Measurements from ENCODE around the gene PLA2G4F. TPM values are rescaled to one million over a fixed set of nuclear protein-coding genes. Genes with fewer than 3 reads are reported as not detected.

Gene PLA2G4F
- total RNA-seq, 3 donors from 2014 or later (not counting 1 experiment from before 2014, with no cell fraction given), result not detected

DNA sequence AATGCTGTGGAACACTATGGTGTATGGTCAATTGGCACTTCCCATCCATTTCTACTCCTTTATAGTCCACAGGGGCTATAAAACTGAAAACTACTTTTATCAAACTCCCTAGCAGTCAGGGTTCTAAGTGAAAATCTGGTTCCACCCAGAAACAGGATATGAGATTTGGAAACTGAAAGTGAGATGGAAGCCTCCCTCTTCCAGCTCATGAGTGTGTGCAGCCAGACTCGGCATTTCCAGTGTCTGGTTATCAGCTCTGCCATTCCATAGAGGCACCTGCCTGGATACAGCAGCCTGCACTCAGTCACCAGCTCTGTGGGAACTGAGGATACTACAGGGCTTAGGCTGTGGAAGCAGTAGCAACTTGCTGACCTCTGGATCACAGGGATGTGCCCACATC is 14.7 kb upstream of the PLA2G4F start:
- WGBS (ENCODE audit: insufficient coverage), result 85% methylated on average over 1 of the region's 1 CpG
- H3K4me3 Mint-ChIP-seq, result no peak overlapping the region
- H3K4me1 Mint-ChIP-seq, result peaks cover 5 to 8% of the 10 kb centered on the region in 2 donors
- H3K36me3 Mint-ChIP-seq, result peaks cover 8% of the 10 kb centered on the region
- DNase-seq (no peak), ATAC-seq (peak in 1 of 3 donors; percentile 32)
- Histone ChIP-seq H3K4me3 (ENCODE audit: low read length) (no peak overlapping the region), H3K9me3 (ENCODE audit: control insufficient read depth, insufficient read depth, low read length) (no peaks in the 10 kb centered on the region), H3K36me3 (ENCODE audit: control insufficient read depth, insufficient read depth, low read length) (peaks cover 75% of the 10 kb centered on the region), H3K27me3 (ENCODE audit: control insufficient read depth, insufficient read depth, low read length) (no peaks in the 10 kb centered on the region), H3K4me1 (ENCODE audit: control insufficient read depth, insufficient read depth, low read length) (no peaks in the 10 kb centered on the region), H3K27ac (ENCODE audit: low read length) (no peak overlapping the region)
- TF ChIP-seq, protein P1, sequence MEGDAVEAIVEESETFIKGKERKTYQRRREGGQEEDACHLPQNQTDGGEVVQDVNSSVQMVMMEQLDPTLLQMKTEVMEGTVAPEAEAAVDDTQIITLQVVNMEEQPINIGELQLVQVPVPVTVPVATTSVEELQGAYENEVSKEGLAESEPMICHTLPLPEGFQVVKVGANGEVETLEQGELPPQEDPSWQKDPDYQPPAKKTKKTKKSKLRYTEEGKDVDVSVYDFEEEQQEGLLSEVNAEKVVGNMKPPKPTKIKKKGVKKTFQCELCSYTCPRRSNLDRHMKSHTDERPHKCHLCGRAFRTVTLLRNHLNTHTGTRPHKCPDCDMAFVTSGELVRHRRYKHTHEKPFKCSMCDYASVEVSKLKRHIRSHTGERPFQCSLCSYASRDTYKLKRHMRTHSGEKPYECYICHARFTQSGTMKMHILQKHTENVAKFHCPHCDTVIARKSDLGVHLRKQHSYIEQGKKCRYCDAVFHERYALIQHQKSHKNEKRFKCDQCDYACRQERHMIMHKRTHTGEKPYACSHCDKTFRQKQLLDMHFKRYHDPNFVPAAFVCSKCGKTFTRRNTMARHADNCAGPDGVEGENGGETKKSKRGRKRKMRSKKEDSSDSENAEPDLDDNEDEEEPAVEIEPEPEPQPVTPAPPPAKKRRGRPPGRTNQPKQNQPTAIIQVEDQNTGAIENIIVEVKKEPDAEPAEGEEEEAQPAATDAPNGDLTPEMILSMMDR (IDR thresholded peaks at IDR 0.05), result no peak
- H3K27ac Mint-ChIP-seq, result peak overlapping the region in 1 of 2 donors; percentile 16
- intact Hi-C loops (cut with micrococcal nuclease), result no loop called here
- no peaks in the 10 kb centered on the region for H3K9me3 Mint-ChIP-seq
- no peaks in the 10 kb centered on the region for H3K27me3 Mint-ChIP-seq (ENCODE audit: low read depth in 2 of 2)

DNA sequence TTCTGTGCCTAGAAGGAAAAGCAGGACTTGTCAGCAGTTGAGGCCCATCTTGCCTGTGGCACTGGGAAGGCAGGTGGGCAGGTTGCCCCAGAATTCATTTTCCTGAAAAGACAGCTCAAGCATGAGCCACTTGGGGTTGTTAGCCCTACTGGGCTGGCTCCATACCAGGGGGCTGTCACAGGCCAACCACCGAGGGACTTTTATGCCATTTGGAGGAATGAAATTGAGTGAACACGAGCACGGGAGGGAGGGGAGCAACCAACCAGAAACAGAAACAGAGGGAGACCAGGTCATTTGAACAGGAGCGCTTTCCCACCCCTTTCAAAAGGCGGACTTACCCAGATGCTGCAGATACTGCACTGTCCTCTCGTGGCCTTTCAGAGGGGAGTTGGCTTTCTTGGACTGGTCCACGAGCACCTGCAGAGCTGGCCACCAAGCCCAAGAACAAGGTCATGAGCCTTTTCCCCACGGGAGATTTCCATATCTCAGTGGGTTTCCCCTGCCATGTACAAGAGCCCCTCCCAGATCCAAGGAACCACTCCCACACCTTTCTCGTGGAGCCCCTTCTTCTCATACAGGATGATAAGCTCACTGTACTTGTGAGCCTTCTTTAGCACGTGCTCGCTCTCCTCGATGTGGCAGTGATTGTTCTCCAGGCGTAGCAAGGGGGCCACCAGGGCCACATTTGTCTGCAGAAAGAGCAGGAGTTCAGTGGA is 9.9 kb upstream of the PLA2G4F start:
- Mint-ChIP-seq H3K9me3 (no peaks in the 10 kb centered on the region), H3K36me3 (peaks cover 22% of the 10 kb centered on the region), H3K27me3 (ENCODE audit: low read depth in 2 of 2) (no peaks in the 10 kb centered on the region), H3K4me3 (no peak overlapping the region), H3K4me1 (peaks cover under 1 to 1% of the 10 kb centered on the region in 2 donors), H3K27ac (no peak overlapping the region)
- Histone ChIP-seq H3K36me3 (ENCODE audit: control insufficient read depth, insufficient read depth, low read length) (peaks cover 86% of the 10 kb centered on the region), H3K27ac (ENCODE audit: low read length) (no peak overlapping the region), H3K4me1 (ENCODE audit: control insufficient read depth, insufficient read depth, low read length) (no peaks in the 10 kb centered on the region), H3K4me3 (ENCODE audit: low read length) (no peak overlapping the region), H3K9me3 (ENCODE audit: control insufficient read depth, insufficient read depth, low read length) (no peaks in the 10 kb centered on the region), H3K27me3 (ENCODE audit: control insufficient read depth, insufficient read depth, low read length) (no peaks in the 10 kb centered on the region)
- 97% methylated on average over 13 of the region's 13 CpGs for WGBS (ENCODE audit: insufficient coverage)
- no peak for DNase-seq
- no peak for ATAC-seq
- TF ChIP-seq, protein P1 (IDR thresholded peaks at IDR 0.05), result no peak
- intact Hi-C loops (cut with micrococcal nuclease), result no loop called here

DNA sequence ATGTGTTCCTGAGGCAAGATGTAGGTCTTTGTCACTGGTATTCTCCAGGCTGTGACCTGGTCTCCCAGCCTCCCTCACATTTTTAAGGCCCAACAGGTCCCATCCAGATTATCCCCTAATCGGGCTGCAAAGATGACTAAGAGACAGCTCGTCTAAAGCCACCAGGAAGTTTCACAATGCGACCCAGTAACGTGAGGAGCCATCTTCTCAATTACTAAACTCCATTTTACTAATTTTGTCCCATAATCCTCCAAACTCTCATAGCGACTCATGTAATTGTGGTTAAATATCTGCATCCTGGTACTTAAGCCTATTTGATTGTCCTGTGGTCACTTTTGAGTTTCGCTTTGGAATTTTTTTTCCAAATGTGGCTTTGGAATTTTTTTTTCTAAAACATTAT is 8.7 kb upstream of the PLA2G4F start:
- peaks cover 21% of the 10 kb centered on the region for H3K36me3 Mint-ChIP-seq
- H3K36me3 ChIP-seq (ENCODE audit: control insufficient read depth, insufficient read depth, low read length), result peaks cover 92% of the 10 kb centered on the region
- H3K27me3 ChIP-seq (ENCODE audit: control insufficient read depth, insufficient read depth, low read length), result no peaks in the 10 kb centered on the region
- TF ChIP-seq, protein P1 (IDR thresholded peaks at IDR 0.05), result no peak
- no peaks in the 10 kb centered on the region for H3K9me3 ChIP-seq (ENCODE audit: control insufficient read depth, insufficient read depth, low read length)
- H3K4me1 Mint-ChIP-seq, result no peaks in the 10 kb centered on the region
- no peak overlapping the region for H3K27ac Mint-ChIP-seq
- H3K4me3 Mint-ChIP-seq, result no peak overlapping the region
- no peaks in the 10 kb centered on the region for H3K4me1 ChIP-seq (ENCODE audit: control insufficient read depth, insufficient read depth, low read length)
- DNase-seq, result no peak
- H3K4me3 ChIP-seq (ENCODE audit: low read length), result no peak overlapping the region
- 84% methylated on average over 6 of the region's 6 CpGs for WGBS (ENCODE audit: insufficient coverage)
- no peaks in the 10 kb centered on the region for H3K27me3 Mint-ChIP-seq (ENCODE audit: low read depth in 2 of 2)
- ATAC-seq, result no peak
- no peak overlapping the region for H3K27ac ChIP-seq (ENCODE audit: low read length)
- intact Hi-C loops (cut with micrococcal nuclease), result no loop called here
- no peaks in the 10 kb centered on the region for H3K9me3 Mint-ChIP-seq

Data from natural killer cell (primary cell).